Mucosa of rectum (tissue), 2 donors: Measurements from ENCODE around the gene MROH8.

Source experiments
- H3K27ac ChIP-seq, 2 donors: one replicate each; pipeline ENCODE4 v1.7.0; 2013; ENCODE audit warnings: inconsistent platforms in 2 of 2, low read depth in 2 of 2, low read length in 2 of 2
- H3K27me3 ChIP-seq, 2 donors: one replicate each; pipeline ENCODE4 v1.7.0; 2013; ENCODE audit warnings: low read length in 2 of 2; ENCODE audit not compliant: control insufficient read depth in 2 of 2, insufficient read depth in 2 of 2
- H3K36me3 ChIP-seq, 2 donors: one replicate each; pipeline ENCODE4 v1.7.0; 2013; ENCODE audit warnings: low read length in 2 of 2; ENCODE audit not compliant: control insufficient read depth in 2 of 2, insufficient read depth in 2 of 2
- H3K4me1 ChIP-seq, 2 donors: one replicate each; pipeline ENCODE4 v1.7.0; 2013; ENCODE audit warnings: low read length in 2 of 2, mild to moderate bottlenecking in 1 of 2; ENCODE audit not compliant: control insufficient read depth in 2 of 2, insufficient read depth in 2 of 2
- H3K4me3 ChIP-seq, 2 donors: one replicate each; pipeline ENCODE4 v1.7.0; 2013; ENCODE audit warnings: low read length in 2 of 2
- H3K9ac ChIP-seq, 2 donors: one replicate each; pipeline ENCODE4 v1.7.0; 2013; ENCODE audit warnings: low read length in 2 of 2, low read depth in 1 of 2, mild to moderate bottlenecking in 1 of 2
- H3K9me3 ChIP-seq, 2 donors: one replicate each; pipeline ENCODE4 v1.7.0; 2013; ENCODE audit warnings: low read length in 2 of 2; ENCODE audit not compliant: control insufficient read depth in 2 of 2
- donor health status: healthy.
- donor health status: Normal muscosa, but diverticular disease.

Gene MROH8

DNA sequence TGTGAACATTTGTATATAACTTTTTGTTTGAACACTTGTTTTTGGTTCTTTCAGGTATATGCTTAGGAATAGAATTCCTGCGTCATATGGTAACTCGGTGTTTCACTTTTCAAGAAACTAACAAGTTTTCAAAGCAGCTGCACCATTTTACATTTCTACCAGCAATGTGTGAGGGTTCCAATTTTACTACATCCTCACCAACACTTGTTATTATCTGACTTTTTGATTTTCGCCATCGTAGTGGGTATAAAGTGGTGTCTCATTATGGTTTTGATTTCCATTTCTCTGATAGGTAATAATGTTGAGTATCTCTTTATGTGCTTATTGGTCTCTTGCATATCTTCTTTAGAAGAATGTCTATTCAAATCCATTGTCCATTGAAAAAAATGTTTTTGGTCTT is 39.6 kb upstream of the MROH8 start:
- Histone ChIP-seq H3K9me3 (no peaks in the 10 kb centered on the region), H3K27ac (no peak overlapping the region), H3K27me3 (no peaks in the 10 kb centered on the region), H3K36me3 (peaks cover 27 to 43% of the 10 kb centered on the region in 2 donors), H3K4me1 (peaks cover 2 to 6% of the 10 kb centered on the region in 2 donors), H3K9ac (no peak overlapping the region), H3K4me3 (no peak overlapping the region)

DNA sequence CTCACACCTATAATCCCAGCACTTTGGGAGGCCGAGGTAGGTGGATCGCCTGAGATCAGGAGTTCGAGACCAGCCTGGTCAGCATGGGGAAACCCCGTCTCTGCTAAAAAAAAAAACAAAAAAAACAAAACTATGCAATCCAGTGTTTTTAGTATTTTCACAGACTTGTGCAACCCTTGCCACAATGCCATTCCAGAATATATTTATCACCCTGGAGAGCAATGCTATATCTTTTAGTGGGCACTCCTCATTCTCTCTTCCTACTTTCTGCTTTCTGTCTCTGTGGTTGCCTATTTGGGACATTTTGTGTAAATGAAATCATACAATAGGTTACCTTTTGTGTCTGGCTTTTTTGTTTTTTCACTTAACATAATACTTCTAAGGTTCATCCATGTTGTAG is 39.1 kb upstream of the MROH8 start:
- no peaks in the 10 kb centered on the region for H3K27me3 ChIP-seq
- H3K9ac ChIP-seq = no peak overlapping the region
- peaks cover 2 to 6% of the 10 kb centered on the region in 2 donors for H3K4me1 ChIP-seq
- no peak overlapping the region for H3K27ac ChIP-seq
- H3K36me3 ChIP-seq = peaks cover 28 to 44% of the 10 kb centered on the region in 2 donors
- H3K9me3 ChIP-seq = no peaks in the 10 kb centered on the region
- H3K4me3 ChIP-seq = no peak overlapping the region

DNA sequence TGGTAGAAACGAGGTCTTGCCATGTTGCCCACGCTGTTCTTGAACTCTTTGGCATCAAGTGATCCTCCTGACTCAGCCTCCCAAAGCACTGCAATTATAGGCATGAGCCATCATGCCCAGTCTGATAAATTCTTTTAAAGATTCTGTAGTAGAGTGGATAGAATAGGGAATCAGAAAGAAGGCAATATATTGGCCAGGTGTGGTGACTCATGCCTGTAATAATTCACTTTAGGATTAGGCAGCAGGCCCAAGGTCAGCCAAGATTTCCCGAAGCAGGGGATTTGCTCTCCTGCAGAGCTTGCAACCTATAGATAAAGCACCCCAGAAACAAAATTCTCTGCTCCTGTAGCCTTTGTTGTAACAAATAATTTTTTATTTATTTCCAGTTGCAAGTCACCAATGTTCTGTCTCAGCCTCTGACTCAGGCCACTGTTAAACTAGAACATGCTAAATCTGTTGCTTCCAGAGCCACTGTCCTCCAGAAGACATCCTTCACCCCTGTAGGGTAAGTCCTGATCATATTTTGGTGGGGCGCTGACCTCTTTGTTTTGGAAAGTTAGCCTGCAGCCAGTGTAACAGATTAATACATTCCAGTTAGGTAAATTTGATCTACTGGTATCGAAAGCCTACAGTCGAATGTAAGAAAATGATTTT is 30.4 kb upstream of the MROH8 start:
- H3K36me3 ChIP-seq = peaks cover 57 to 62% of the 10 kb centered on the region in 2 donors
- no peak overlapping the region for H3K9ac ChIP-seq
- H3K27ac ChIP-seq = no peak overlapping the region
- H3K9me3 ChIP-seq = no peaks in the 10 kb centered on the region
- no peaks in the 10 kb centered on the region for H3K27me3 ChIP-seq
- H3K4me1 ChIP-seq = no peaks in the 10 kb centered on the region
- H3K4me3 ChIP-seq = no peak overlapping the region

DNA sequence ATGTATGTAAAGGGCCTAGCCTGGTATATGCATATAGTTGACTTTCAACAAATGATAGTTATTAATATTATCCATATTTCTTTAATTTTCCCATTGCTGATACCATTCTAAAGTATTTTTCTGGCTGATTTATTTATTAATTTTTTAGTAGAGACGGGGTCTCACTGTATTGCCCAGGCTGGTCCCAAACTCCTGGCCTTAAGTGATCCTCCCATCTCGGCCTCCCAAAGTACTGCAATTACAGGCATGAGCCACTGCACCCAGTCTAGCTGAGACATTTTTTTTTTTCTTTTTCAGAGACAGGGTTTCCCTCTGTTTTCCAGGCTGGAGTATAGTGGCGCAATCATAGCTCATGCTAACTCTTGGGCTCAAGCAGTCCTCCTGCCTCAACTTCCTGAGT is 29.8 kb upstream of the MROH8 start:
- peaks cover 60 to 62% of the 10 kb centered on the region in 2 donors for H3K36me3 ChIP-seq
- H3K27me3 ChIP-seq = no peaks in the 10 kb centered on the region
- no peaks in the 10 kb centered on the region for H3K4me1 ChIP-seq
- H3K9me3 ChIP-seq = no peaks in the 10 kb centered on the region
- H3K9ac ChIP-seq = no peak overlapping the region
- H3K27ac ChIP-seq = no peak overlapping the region
- no peak overlapping the region for H3K4me3 ChIP-seq

DNA sequence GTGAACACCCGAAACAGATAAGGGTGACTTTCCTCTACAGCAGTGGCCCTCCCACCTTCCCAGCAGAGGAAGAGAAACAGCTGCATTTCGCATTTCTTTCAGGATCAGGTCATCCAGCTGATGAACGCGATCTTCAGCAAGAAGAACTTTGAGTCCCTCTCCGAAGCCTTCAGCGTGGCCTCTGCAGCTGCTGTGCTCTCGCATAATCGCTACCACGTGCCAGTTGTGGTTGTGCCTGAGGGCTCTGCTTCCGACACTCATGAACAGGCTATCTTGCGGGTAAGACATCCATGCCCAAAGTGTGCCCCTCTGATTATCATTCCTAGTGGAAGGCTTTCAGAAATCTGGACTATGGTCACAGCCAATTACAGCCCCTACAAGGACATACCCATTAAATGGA is 27.8 kb upstream of the MROH8 start:
- Histone ChIP-seq H3K4me1 (no peaks in the 10 kb centered on the region), H3K36me3 (peaks cover 54 to 55% of the 10 kb centered on the region in 2 donors), H3K9me3 (no peaks in the 10 kb centered on the region), H3K4me3 (no peak overlapping the region), H3K9ac (no peak overlapping the region), H3K27me3 (no peaks in the 10 kb centered on the region), H3K27ac (no peak overlapping the region)

DNA sequence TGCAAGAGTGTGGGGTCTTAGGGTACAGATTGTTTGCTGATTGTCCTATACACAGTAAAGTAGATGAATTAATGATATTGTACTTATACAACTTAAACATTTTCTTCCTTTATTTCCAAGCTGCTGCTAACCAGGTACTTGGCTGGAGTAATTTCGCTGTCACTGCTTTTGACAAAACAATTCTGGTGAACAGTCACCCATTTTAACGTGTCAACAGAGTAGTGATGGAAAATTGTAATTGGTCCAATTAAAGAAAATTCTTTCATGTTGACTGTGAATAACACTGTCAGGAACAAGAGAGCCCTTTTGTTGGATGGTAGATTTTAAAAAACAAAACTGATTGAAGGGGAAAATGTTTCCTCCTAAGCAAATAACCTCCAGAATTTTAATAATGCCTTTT is 26.4 kb upstream of the MROH8 start:
- Histone ChIP-seq H3K9ac (no peak overlapping the region), H3K9me3 (no peaks in the 10 kb centered on the region), H3K4me3 (no peak overlapping the region), H3K36me3 (peaks cover 59 to 63% of the 10 kb centered on the region in 2 donors), H3K4me1 (peaks cover 0 to 3% of the 10 kb centered on the region in 2 donors), H3K27me3 (no peaks in the 10 kb centered on the region), H3K27ac (no peak overlapping the region)

DNA sequence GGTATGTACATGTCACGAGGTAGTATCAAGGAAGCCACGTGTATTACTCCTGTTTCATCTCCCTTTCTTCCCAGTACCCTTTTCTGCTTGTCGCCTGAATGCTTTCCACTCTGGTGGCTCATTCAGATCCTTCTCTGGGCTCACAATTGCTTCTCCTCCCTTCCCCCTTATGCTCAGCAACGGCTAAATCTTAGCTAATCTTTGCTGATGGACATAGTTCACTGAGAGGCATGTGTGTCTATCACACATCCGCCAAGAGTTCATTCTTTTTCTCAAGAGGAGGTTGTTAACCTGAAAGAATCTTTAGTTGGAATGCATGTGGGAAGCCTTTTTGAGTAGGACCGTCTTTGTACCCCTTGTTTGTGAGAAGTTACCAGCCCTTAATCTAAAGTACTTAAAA is 25.8 kb upstream of the MROH8 start:
- Histone ChIP-seq H3K27ac (no peak overlapping the region), H3K36me3 (peaks cover 64 to 68% of the 10 kb centered on the region in 2 donors), H3K4me3 (no peak overlapping the region)

DNA sequence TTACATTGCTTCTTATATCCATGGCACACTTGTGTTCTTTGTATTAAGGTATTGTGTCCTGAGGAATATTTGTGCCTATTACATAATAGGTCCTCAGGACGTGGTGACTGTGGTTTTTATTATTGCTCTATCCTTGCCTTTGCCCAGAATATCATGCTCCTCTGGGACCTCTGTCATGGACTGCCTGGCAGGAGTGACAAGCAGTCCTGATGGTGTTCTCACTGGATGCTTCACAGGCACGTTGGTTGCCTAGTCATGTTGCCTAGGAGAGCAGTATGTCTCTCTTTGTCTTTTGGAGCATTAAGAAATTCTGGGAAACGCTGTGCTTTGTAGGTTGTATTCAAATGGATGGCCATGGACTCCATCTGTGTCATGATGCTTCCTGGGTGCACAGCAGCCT is 24.7 kb upstream of the MROH8 start:
- H3K36me3 ChIP-seq = peaks cover 66 to 70% of the 10 kb centered on the region in 2 donors
- H3K9ac ChIP-seq = no peak overlapping the region
- peaks cover 0 to 3% of the 10 kb centered on the region in 2 donors for H3K4me1 ChIP-seq
- H3K9me3 ChIP-seq = no peaks in the 10 kb centered on the region
- no peak overlapping the region for H3K4me3 ChIP-seq
- no peaks in the 10 kb centered on the region for H3K27me3 ChIP-seq
- H3K27ac ChIP-seq = no peak overlapping the region

More for the DNA sequence above, 25.8 kb upstream of the MROH8 start:
- no peaks in the 10 kb centered on the region for H3K27me3 ChIP-seq
- no peak overlapping the region for H3K9ac ChIP-seq
- peaks cover 0 to 3% of the 10 kb centered on the region in 2 donors for H3K4me1 ChIP-seq
- no peaks in the 10 kb centered on the region for H3K9me3 ChIP-seq

DNA sequence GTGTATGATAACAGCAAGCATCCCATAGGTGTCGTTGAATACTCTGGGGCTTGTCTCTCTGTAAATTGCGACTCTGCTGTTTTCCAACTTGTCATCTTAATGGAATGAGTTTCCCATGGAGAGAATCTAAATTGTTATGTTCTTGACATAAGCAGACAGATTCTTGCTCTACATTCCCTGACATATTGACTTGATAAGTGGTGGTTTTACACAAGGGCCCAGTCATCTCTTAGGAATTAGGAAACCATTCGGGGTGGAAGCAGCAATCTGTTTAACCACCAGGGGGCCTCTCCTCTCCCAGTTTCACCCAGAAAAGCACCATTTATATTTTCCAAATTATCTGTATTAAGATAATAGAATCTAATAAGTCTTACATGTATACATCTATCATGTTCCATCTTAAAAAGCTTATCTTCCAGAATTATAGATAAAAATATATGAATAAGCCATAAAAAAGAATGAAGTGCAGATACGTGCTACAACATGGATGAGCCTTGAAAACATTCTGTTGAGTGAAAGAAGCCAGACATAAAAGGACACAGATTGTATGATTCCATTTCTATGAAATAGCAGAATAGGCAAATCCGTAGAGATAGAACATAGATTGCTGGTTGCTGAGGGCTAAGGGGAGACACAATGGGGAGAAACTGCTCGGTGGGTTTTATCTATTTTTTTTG is 23.1 kb upstream of the MROH8 start:
- Histone ChIP-seq H3K27me3 (no peaks in the 10 kb centered on the region), H3K9me3 (no peaks in the 10 kb centered on the region), H3K9ac (peak overlapping the region in 1 of 2 donors; percentile 18), H3K27ac (peak overlapping the region in 1 of 2 donors; percentile 40), H3K4me3 (no peak overlapping the region), H3K36me3 (peaks cover 64 to 67% of the 10 kb centered on the region in 2 donors), H3K4me1 (peaks cover 0 to 3% of the 10 kb centered on the region in 2 donors)

DNA sequence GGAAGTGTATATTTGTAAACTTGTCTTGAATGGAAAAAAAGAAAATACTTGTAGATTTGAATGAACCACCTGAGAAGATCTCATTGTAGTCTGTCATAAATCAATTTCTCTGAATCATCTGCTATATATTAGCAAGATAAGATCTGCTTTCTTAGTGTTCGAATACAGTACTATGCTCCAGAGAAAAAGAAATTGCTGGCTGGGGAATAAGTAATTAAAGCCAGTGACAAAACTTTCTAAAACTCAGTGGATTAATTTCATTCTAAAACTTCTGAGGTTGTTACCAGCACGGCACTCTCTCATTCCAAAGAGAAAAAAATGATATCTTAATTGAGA is 22.4 kb upstream of the MROH8 start:
- Histone ChIP-seq H3K9me3 (no peaks in the 10 kb centered on the region), H3K27ac (peak overlapping the region in 1 of 2 donors; percentile 40), H3K9ac (peak overlapping the region in 1 of 2 donors; percentile 18), H3K4me1 (peaks cover 0 to 3% of the 10 kb centered on the region in 2 donors), H3K36me3 (peaks cover 61 to 64% of the 10 kb centered on the region in 2 donors), H3K27me3 (no peaks in the 10 kb centered on the region), H3K4me3 (no peak overlapping the region)
